Spleen (tissue), 11 donors: Measurements from ENCODE around the gene PEAK1. TPM values are rescaled to one million over a fixed set of nuclear protein-coding genes. Genes with fewer than 3 reads are reported as not detected.

Experiments used
- DNase-seq: peaks from one replicate; pipeline ENCODE4 v3.0.0-alpha.2; 2020
- H3K27ac ChIP-seq, 8 donors: fragments of 200-600 bp; sonication (generic) in 7 of 8; 1 replicate in 4 of 8; 2 replicates in 4 of 8; pipeline versions ENCODE4 v1.5.0 to v1.8.0; 2016 to 2021; ENCODE audit warnings: inconsistent platforms in 4 of 8, mild to moderate bottlenecking in 4 of 8, moderate library complexity in 1 of 8
- H3K27me3 ChIP-seq, 7 donors: fragments of 200-600 bp; sonication (generic) in 6 of 7; replicated peaks in 1 of 7; 1 replicate in 4 of 7; 2 replicates in 3 of 7; pipeline versions ENCODE4 v1.5.0 to v1.8.0; 2016 to 2021; ENCODE audit warnings: inconsistent platforms in 3 of 7, mild to moderate bottlenecking in 1 of 7
- H3K36me3 ChIP-seq, 6 donors: fragments of 200-600 bp; sonication (generic) in 5 of 6; 1 replicate in 4 of 6; 2 replicates in 2 of 6; pipeline versions ENCODE4 v1.5.0 to v1.8.0; 2016 to 2021; ENCODE audit warnings: inconsistent platforms in 2 of 6
- H3K4me1 ChIP-seq, 6 donors: fragments of 200-600 bp; sonication (generic) in 5 of 6; 1 replicate in 3 of 6; 2 replicates in 3 of 6; pipeline versions ENCODE4 v1.5.0 to v1.8.0; 2016 to 2021; ENCODE audit warnings: inconsistent platforms in 3 of 6
- H3K4me3 ChIP-seq, 8 donors: fragments of 200-600 bp; sonication (generic) in 7 of 8; 1 replicate in 4 of 8; 2 replicates in 4 of 8; pipeline versions ENCODE4 v1.5.0 to v1.8.0; 2016 to 2021; ENCODE audit warnings: inconsistent platforms in 4 of 8, mild to moderate bottlenecking in 4 of 8, moderate library complexity in 2 of 8
- H3K9me3 ChIP-seq, 8 donors: fragments of 200-600 bp; sonication (generic) in 7 of 8; 1 replicate in 4 of 8; 2 replicates in 4 of 8; pipeline versions ENCODE4 v1.5.0 to v1.8.0; 2016 to 2021; ENCODE audit warnings: inconsistent platforms in 4 of 8
- POLR2A ChIP-seq, 3 donors: fragments of 450-650 bp; IDR thresholded peaks; one replicate each; pipeline ENCODE4 v1.5.1; 2017; ENCODE audit warnings: antibody characterized with exemption in 3 of 3, mild to moderate bottlenecking in 1 of 3
- POLR2AphosphoS5 ChIP-seq, 3 donors: sonication (generic); formaldehyde crosslinking; IDR thresholded peaks; one replicate each; pipeline ENCODE4 v1.5.1; 2017; ENCODE audit warnings: antibody characterized with exemption in 3 of 3
- WGBS, 5 donors: extraction: QIAGEN DNeasy Blood & Tissue Kit in 3 of 5; methylation state at CpG; one replicate each; pipeline versions ENCODE4 v1.1.5 to v1.1.7; 2013 to 2018; 5-methylcytosine and 5-hydroxymethylcytosine counted together
- intact Hi-C: fragments of 100-400 bp; cut with DNase I; formaldehyde crosslinking; loops from one replicate; pipeline ENCODE4 v1.15.0; 2023; ENCODE audit warnings: low total_unique reads
- polyA plus RNA-seq, 3 donors: library from polyadenylated mRNA; stranded (reverse); fragments of 200-250 nt; gene quantifications; one replicate each; pipeline ENCODE4 v1.2.1, GENCODE V29; 2013
- total RNA-seq, 7 donors: library from RNA; depleted of rRNA in 3 of 7; stranded (reverse); fragments of >200 nt in 3 of 7; fragmentation: NEBNext Ultra II Directional in 4 of 7; extraction: Animal tissue kit (Norgen Biotek cat#: 25700) in 4 of 7; gene quantifications; one replicate each; pipeline versions ENCODE4 v1.1.0 to v1.2.1, GENCODE V29; 2016 to 2021
- TF ChIP-seq, protein P1 (sequence below), 11 experiments: fragments of 200-600 bp in 7 of 11; fragments of 450-650 bp in 4 of 11; sonication (generic) in 4 of 11; IDR thresholded peaks in 8 of 11; conservative IDR thresholded peaks in 3 of 11; 1 replicate in 7 of 11; 2 replicates in 4 of 11; pipeline versions ENCODE4 v1.4.0 to v1.8.0; 2016 to 2021; ENCODE audit warnings: antibody characterized with exemption in 11 of 11, inconsistent platforms in 4 of 11, mild to moderate bottlenecking in 1 of 11
- donor health status: healthy with polysubstance abuse.
- donor health status: DM: no; HTN: no; CAD: no; lungs with moderate emphysema.
- donor health status: DM: no; HTN: no; CAD: no.
- donor health status: Bipolar disorder and iron deficiency.
- donor health status: healthy.
- donor health status: DM: no; HTN: no; CAD: no.
- donor health status: DM: yes; HTN: yes; CAD: no.

Gene PEAK1
- total and polyA plus RNA-seq, 10 donors: 5.0 to 415 (median 175) TPM

DNA sequence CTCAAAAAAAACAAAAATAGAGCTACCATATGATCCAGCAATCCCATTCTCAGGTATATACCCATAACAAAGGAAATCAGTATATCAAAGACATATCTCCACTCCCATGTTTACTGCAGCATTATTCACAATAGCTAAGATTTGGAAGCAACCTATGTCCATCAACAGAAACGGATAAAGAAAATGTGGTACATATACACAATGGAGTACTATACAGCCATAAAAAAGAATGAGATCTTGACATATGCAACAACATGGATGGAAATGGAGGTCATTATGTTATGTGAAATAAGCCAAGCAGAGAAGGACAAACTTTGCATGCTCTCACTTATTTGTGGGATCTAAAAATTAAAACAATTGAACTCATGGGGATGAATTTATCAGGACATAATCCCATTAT is 19.6 kb downstream of the PEAK1 start:
- Histone ChIP-seq H3K4me3 (no peak overlapping the region), H3K27me3 (no peaks in the 10 kb centered on the region), H3K9me3 (peaks cover 6 to 55% (median 52%) of the 10 kb centered on the region in 8 donors), H3K36me3 (no peaks in the 10 kb centered on the region), H3K4me1 (peaks cover 0 to 31% (median 5%) of the 10 kb centered on the region in 6 donors), H3K27ac (no peak overlapping the region)
- TF ChIP-seq POLR2AphosphoS5 (IDR thresholded peaks at IDR 0.05) (no peak), POLR2A (IDR thresholded peaks at IDR 0.05) (no peak)
- TF ChIP-seq, protein P1, sequence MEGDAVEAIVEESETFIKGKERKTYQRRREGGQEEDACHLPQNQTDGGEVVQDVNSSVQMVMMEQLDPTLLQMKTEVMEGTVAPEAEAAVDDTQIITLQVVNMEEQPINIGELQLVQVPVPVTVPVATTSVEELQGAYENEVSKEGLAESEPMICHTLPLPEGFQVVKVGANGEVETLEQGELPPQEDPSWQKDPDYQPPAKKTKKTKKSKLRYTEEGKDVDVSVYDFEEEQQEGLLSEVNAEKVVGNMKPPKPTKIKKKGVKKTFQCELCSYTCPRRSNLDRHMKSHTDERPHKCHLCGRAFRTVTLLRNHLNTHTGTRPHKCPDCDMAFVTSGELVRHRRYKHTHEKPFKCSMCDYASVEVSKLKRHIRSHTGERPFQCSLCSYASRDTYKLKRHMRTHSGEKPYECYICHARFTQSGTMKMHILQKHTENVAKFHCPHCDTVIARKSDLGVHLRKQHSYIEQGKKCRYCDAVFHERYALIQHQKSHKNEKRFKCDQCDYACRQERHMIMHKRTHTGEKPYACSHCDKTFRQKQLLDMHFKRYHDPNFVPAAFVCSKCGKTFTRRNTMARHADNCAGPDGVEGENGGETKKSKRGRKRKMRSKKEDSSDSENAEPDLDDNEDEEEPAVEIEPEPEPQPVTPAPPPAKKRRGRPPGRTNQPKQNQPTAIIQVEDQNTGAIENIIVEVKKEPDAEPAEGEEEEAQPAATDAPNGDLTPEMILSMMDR (IDR thresholded peaks at IDR 0.05 in 8 of 11, conservative IDR thresholded peaks at IDR 0.05 in 3 of 11): no peak
- intact Hi-C loops: no loop called here
- 91 to 100% (median 97%) methylated on average over 1 of the region's 1 CpG for WGBS, 5 donors
- DNase-seq: no peak

DNA sequence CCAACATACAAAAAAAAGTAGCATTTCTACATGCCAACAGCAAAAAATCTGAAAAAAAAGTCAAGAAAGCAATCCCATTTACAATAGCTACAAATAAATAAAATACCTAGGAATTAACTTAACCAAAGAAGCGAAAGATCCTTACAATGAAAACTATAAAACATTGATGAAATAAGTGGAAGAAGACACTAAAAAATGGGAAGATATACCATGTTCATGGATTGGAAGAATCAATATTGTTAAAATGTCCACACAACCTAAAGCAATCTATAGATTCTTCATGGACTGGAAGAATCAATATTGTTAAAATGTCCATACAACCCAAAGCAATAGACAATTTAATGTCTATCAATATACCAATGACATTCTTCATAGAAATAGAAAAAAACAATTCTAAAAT is 21.0 kb downstream of the PEAK1 start:
- intact Hi-C loops: no loop called here
- H3K36me3 ChIP-seq: peaks cover 0 to 8% (median 0%) of the 10 kb centered on the region in 6 donors
- no peaks in the 10 kb centered on the region for H3K27me3 ChIP-seq
- H3K27ac ChIP-seq: no peak overlapping the region
- 93 to 100% (median 96%) methylated on average over 1 of the region's 1 CpG for WGBS, 5 donors
- peaks cover 0 to 18% (median 5%) of the 10 kb centered on the region in 6 donors for H3K4me1 ChIP-seq
- no peak overlapping the region for H3K4me3 ChIP-seq
- H3K9me3 ChIP-seq: peaks cover 6 to 68% (median 63%) of the 10 kb centered on the region in 8 donors
- TF ChIP-seq, protein P1 (IDR thresholded peaks at IDR 0.05 in 8 of 11, conservative IDR thresholded peaks at IDR 0.05 in 3 of 11): no peak
- no peak for TF ChIP-seq POLR2A (IDR thresholded peaks at IDR 0.05)
- no peak for TF ChIP-seq POLR2AphosphoS5 (IDR thresholded peaks at IDR 0.05)
- DNase-seq: no peak

DNA sequence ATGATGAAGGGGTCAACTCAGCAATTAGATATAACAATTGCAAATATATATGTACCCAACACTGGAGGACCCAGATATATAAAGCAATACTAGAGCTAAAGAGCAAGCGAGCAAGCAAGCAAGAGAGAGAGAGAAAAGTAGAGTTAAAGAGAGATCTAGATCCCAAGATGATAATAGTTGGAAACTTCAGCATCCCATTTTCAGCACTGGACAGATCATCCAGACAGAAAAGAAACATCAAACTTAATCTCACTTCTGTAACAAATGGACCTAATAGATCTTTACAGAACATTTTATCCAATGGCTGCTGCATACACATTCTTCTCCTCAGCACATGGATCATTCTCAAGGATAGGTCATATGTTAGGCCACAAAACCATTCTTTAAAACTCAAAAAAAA is 23.2 kb downstream of the PEAK1 start:
- WGBS, 5 donors: 86 to 100% (median 96%) methylated on average over 1 of the region's 1 CpG
- TF ChIP-seq, protein P1 (IDR thresholded peaks at IDR 0.05 in 8 of 11, conservative IDR thresholded peaks at IDR 0.05 in 3 of 11): no peak
- no peak for TF ChIP-seq POLR2A (IDR thresholded peaks at IDR 0.05)
- intact Hi-C loops: no loop called here
- Histone ChIP-seq H3K27me3 (no peaks in the 10 kb centered on the region), H3K27ac (no peak overlapping the region), H3K4me3 (no peak overlapping the region), H3K9me3 (peaks cover 6 to 68% (median 63%) of the 10 kb centered on the region in 8 donors), H3K36me3 (peaks cover 0 to 16% (median 0%) of the 10 kb centered on the region in 6 donors), H3K4me1 (peaks cover 0 to 21% (median 7%) of the 10 kb centered on the region in 6 donors)
- DNase-seq: no peak

DNA sequence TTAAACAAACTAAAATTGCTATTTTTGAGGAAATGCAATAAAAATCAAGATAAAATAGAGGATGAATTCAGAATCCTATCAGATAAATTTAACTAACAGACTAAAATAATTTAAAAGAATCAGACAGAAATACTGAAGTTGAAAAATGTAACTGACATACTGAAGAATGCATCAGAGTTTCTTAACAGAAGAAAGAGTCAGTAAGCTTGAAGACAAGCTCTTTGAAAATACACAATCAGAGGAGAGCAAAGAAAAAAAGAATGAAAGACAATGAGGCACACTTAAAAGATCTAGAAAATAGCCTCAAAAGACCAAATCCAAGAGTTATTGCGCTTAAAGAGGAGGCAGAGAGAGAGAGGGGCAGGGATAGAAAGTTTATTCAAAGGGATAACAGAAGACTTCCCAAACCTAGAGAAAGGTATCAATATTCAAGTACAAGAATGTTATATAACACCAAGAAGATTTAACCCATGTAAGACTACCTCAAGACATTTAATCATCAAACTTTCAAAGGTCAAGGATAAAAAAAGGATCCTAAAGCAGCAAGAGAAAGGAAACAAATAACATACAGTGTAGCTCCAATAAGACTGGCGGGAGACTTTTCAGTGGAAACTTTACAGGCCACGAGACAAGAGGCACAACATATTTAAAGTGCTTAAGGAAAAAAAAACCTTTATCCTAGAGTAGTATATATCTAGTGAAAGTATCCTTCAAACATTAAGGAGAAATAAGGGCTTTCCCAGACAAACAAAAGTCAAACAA is 24.7 kb downstream of the PEAK1 start:
- no peak for DNase-seq
- WGBS, 5 donors: 95 to 100% (median 95%) methylated on average over 3 of the region's 3 CpGs
- no peaks in the 10 kb centered on the region for H3K27me3 ChIP-seq

More for the DNA sequence above, 24.7 kb downstream of the PEAK1 start:
- Histone ChIP-seq H3K36me3 (peaks cover 0 to 16% (median 0%) of the 10 kb centered on the region in 6 donors), H3K9me3 (peaks cover 6 to 63% (median 60%) of the 10 kb centered on the region in 8 donors), H3K4me1 (peaks cover 6 to 34% (median 12%) of the 10 kb centered on the region in 6 donors), H3K4me3 (no peak overlapping the region), H3K27ac (no peak overlapping the region)
- intact Hi-C loops: no loop called here
- TF ChIP-seq POLR2AphosphoS5 (IDR thresholded peaks at IDR 0.05): no peak
- TF ChIP-seq, protein P1 (IDR thresholded peaks at IDR 0.05 in 8 of 11, conservative IDR thresholded peaks at IDR 0.05 in 3 of 11): no peak
- TF ChIP-seq POLR2A (IDR thresholded peaks at IDR 0.05): no peak
